GM23248 (cell line): ENCODE data around the gene JMJD4.

Experiments
- EZH2 ChIP-seq: fragments of 200-600 bp; sonication (generic); IDR thresholded peaks from 2 replicates; pipeline ENCODE4 v1.6.1; 2018; ENCODE audit warnings: antibody characterized with exemption, mild to moderate bottlenecking; ENCODE audit not compliant: insufficient read depth, poor library complexity, severe bottlenecking
- EZH2phosphoT487 ChIP-seq: fragments of 200-600 bp; sonication (generic); IDR thresholded peaks from 2 replicates; pipeline ENCODE4 v1.6.1; 2018; ENCODE audit warnings: antibody characterized with exemption, moderate library complexity, mild to moderate bottlenecking, low read depth; ENCODE audit not compliant: insufficient read depth

DNA sequence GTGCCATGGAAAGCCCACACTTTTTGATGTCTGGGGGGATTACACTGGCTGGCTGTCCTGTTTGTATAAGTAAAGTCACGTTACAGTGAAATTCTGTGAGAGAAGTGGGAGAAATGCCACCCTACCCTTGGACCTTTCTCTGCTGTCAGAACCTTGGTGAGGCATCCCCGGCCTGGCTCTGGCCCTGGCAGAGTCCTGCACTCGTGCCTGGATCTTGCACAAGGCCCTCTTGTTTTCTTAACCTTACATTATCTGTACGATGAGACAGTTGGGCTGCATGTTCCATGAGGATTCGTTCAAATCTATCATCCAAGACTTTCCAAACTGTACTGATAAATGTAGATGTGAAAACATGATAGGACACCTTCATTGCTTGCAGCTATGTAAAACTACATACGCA is 11.6 kb upstream of the JMJD4 start:
- TF ChIP-seq EZH2 (no peak), EZH2phosphoT487 (no peak)
